ENCODE data around the gene AGBL1. TPM values are rescaled to one million over a fixed set of nuclear protein-coding genes. Genes with fewer than 3 reads are reported as not detected.

Gene AGBL1
- total RNA-seq, 2 donors from 2014 or later = 0.23 to 0.91 TPM

GRCh38 chr15:86691091-86691663 lies 611.5 kb downstream of the AGBL1 start:
- Histone ChIP-seq H3K27me3 (replicated peaks; ENCODE audit: insufficient read depth) (no peaks in the 10 kb centered on the region), H3K4me1 (replicated peaks) (no peaks in the 10 kb centered on the region), H3K27ac (no peak overlapping the region), H3K4me3 (no peak overlapping the region), H3K36me3 (no peaks in the 10 kb centered on the region), H3K9me3 (no peaks in the 10 kb centered on the region)
- DNase-seq (ENCODE audit: low spot score) = no peak
- intact Hi-C loops (cut with DNase I) = no loop called here
- no peak for TF ChIP-seq POLR2A (IDR thresholded peaks at IDR 0.05)
- TF ChIP-seq POLR2AphosphoS5 (IDR thresholded peaks at IDR 0.05) = no peak
- TF ChIP-seq CTCF (IDR thresholded peaks at IDR 0.05) = no peak
- 52% methylated on average over 2 of the region's 2 CpGs for WGBS

- H3K36me3 ChIP-seq = no peaks in the 10 kb centered on the region
- H3K27me3 ChIP-seq (replicated peaks; ENCODE audit: insufficient read depth) = no peaks in the 10 kb centered on the region
- no peak overlapping the region for H3K4me3 ChIP-seq
- intact Hi-C loops (cut with DNase I) = no loop called here
- no peak overlapping the region for H3K27ac ChIP-seq
- TF ChIP-seq POLR2A (IDR thresholded peaks at IDR 0.05) (no peak), CTCF (IDR thresholded peaks at IDR 0.05) (no peak), POLR2AphosphoS5 (IDR thresholded peaks at IDR 0.05) (no peak)
- 45% methylated on average over 3 of the region's 3 CpGs for WGBS
- DNase-seq (ENCODE audit: low spot score) = no peak
- no peaks in the 10 kb centered on the region for H3K9me3 ChIP-seq
- no peaks in the 10 kb centered on the region for H3K4me1 ChIP-seq (replicated peaks)
Observed at GRCh38 chr15:86700864-86701610, 621.4 kb downstream of the AGBL1 start.

- H3K9me3 ChIP-seq = no peaks in the 10 kb centered on the region
- TF ChIP-seq POLR2AphosphoS5 (IDR thresholded peaks at IDR 0.05) (no peak), CTCF (IDR thresholded peaks at IDR 0.05) (no peak), POLR2A (IDR thresholded peaks at IDR 0.05) (no peak)
Observed at GRCh38 chr15:86701611-86701963, 621.9 kb downstream of the AGBL1 start.

GRCh38 chr15:86706813-86707212 lies 627.1 kb downstream of the AGBL1 start:
- no peak for TF ChIP-seq CTCF (IDR thresholded peaks at IDR 0.05)
- TF ChIP-seq POLR2A (IDR thresholded peaks at IDR 0.05) = no peak
- no peak for TF ChIP-seq POLR2AphosphoS5 (IDR thresholded peaks at IDR 0.05)

More at GRCh38 chr15:86701611-86701963, 621.9 kb downstream of the AGBL1 start:
- Histone ChIP-seq H3K36me3 (no peaks in the 10 kb centered on the region), H3K4me1 (replicated peaks) (no peaks in the 10 kb centered on the region), H3K27me3 (replicated peaks; ENCODE audit: insufficient read depth) (no peaks in the 10 kb centered on the region), H3K27ac (no peak overlapping the region), H3K4me3 (no peak overlapping the region)
- no peak for DNase-seq (ENCODE audit: low spot score)
- intact Hi-C loops (cut with DNase I) = no loop called here

GRCh38 chr15:86711476-86711875 lies 631.8 kb downstream of the AGBL1 start:
- WGBS = 67% methylated on average over 1 of the region's 1 CpG
- no peak for TF ChIP-seq CTCF (IDR thresholded peaks at IDR 0.05)
- no peak for TF ChIP-seq POLR2A (IDR thresholded peaks at IDR 0.05)
- no peak for TF ChIP-seq POLR2AphosphoS5 (IDR thresholded peaks at IDR 0.05)

More at GRCh38 chr15:86706813-86707212, 627.1 kb downstream of the AGBL1 start:
- no peaks in the 10 kb centered on the region for H3K9me3 ChIP-seq
- H3K4me1 ChIP-seq (replicated peaks) = no peaks in the 10 kb centered on the region
- H3K4me3 ChIP-seq = no peak overlapping the region
- no peak overlapping the region for H3K27ac ChIP-seq
- no peak for DNase-seq (ENCODE audit: low spot score)
- intact Hi-C loops (cut with DNase I) = no loop called here
- no peaks in the 10 kb centered on the region for H3K36me3 ChIP-seq
- 73% methylated on average over 1 of the region's 1 CpG for WGBS
- no peaks in the 10 kb centered on the region for H3K27me3 ChIP-seq (replicated peaks; ENCODE audit: insufficient read depth)

More at GRCh38 chr15:86711476-86711875, 631.8 kb downstream of the AGBL1 start:
- H3K27me3 ChIP-seq (replicated peaks; ENCODE audit: insufficient read depth) = no peaks in the 10 kb centered on the region
- intact Hi-C loops (cut with DNase I) = no loop called here
- no peak for DNase-seq (ENCODE audit: low spot score)
- H3K9me3 ChIP-seq = no peaks in the 10 kb centered on the region
- no peak overlapping the region for H3K4me3 ChIP-seq
- no peaks in the 10 kb centered on the region for H3K4me1 ChIP-seq (replicated peaks)
- H3K36me3 ChIP-seq = no peaks in the 10 kb centered on the region
- no peak overlapping the region for H3K27ac ChIP-seq

Data from prostate gland (tissue), 2 donors.